Measurements from ENCODE around the gene DDRGK1. TPM values are rescaled to one million over a fixed set of nuclear protein-coding genes. Genes with fewer than 3 reads are reported as not detected.
A peak's percentile ranks its signal among the peaks of the same experiment; 100 is the strongest.

DDRGK1 gene
- total RNA-seq, 1 donor from 2014 or later: 45.3 TPM

GRCh38 chr20:3165473-3166337, 38.8 kb downstream of the DDRGK1 start:
- TF ChIP-seq, protein P1, sequence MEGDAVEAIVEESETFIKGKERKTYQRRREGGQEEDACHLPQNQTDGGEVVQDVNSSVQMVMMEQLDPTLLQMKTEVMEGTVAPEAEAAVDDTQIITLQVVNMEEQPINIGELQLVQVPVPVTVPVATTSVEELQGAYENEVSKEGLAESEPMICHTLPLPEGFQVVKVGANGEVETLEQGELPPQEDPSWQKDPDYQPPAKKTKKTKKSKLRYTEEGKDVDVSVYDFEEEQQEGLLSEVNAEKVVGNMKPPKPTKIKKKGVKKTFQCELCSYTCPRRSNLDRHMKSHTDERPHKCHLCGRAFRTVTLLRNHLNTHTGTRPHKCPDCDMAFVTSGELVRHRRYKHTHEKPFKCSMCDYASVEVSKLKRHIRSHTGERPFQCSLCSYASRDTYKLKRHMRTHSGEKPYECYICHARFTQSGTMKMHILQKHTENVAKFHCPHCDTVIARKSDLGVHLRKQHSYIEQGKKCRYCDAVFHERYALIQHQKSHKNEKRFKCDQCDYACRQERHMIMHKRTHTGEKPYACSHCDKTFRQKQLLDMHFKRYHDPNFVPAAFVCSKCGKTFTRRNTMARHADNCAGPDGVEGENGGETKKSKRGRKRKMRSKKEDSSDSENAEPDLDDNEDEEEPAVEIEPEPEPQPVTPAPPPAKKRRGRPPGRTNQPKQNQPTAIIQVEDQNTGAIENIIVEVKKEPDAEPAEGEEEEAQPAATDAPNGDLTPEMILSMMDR (IDR thresholded peaks at IDR 0.05; ENCODE audit: unreplicated experiment): no peak
- Mint-ChIP-seq H3K27ac (ENCODE audit: unreplicated experiment) (no peak overlapping the region), H3K4me3 (ENCODE audit: unreplicated experiment) (no peak overlapping the region), H3K4me1 (ENCODE audit: unreplicated experiment) (peaks cover 8% of the 10 kb centered on the region), H3K36me3 (ENCODE audit: low read depth, unreplicated experiment) (peaks cover 4% of the 10 kb centered on the region), H3K27me3 (ENCODE audit: unreplicated experiment) (peaks cover 18% of the 10 kb centered on the region), H3K9me3 (ENCODE audit: unreplicated experiment) (no peaks in the 10 kb centered on the region)
- DNase-seq (ENCODE audit: low spot score): no peak

GRCh38 chr20:3164763-3165410, 39.6 kb downstream of the DDRGK1 start:
- H3K36me3 Mint-ChIP-seq (ENCODE audit: low read depth, unreplicated experiment): peaks cover 4% of the 10 kb centered on the region
- H3K9me3 Mint-ChIP-seq (ENCODE audit: unreplicated experiment): no peaks in the 10 kb centered on the region
- no peak overlapping the region for H3K4me3 Mint-ChIP-seq (ENCODE audit: unreplicated experiment)

GRCh38 chr20:3164043-3164762, 40.3 kb downstream of the DDRGK1 start:
- peaks cover 4% of the 10 kb centered on the region for H3K36me3 Mint-ChIP-seq (ENCODE audit: low read depth, unreplicated experiment)
- H3K4me3 Mint-ChIP-seq (ENCODE audit: unreplicated experiment): no peak overlapping the region
- no peak for DNase-seq (ENCODE audit: low spot score)
- TF ChIP-seq, protein P1 (IDR thresholded peaks at IDR 0.05; ENCODE audit: unreplicated experiment): no peak
- H3K9me3 Mint-ChIP-seq (ENCODE audit: unreplicated experiment): no peaks in the 10 kb centered on the region
- H3K4me1 Mint-ChIP-seq (ENCODE audit: unreplicated experiment): peaks cover 11% of the 10 kb centered on the region
- H3K27ac Mint-ChIP-seq (ENCODE audit: unreplicated experiment): no peak overlapping the region
- peaks cover 19% of the 10 kb centered on the region for H3K27me3 Mint-ChIP-seq (ENCODE audit: unreplicated experiment)

More at GRCh38 chr20:3164763-3165410, 39.6 kb downstream of the DDRGK1 start:
- peaks cover 18% of the 10 kb centered on the region for H3K27me3 Mint-ChIP-seq (ENCODE audit: unreplicated experiment)
- no peak for DNase-seq (ENCODE audit: low spot score)
- peaks cover 8% of the 10 kb centered on the region for H3K4me1 Mint-ChIP-seq (ENCODE audit: unreplicated experiment)
- TF ChIP-seq, protein P1 (IDR thresholded peaks at IDR 0.05; ENCODE audit: unreplicated experiment): no peak
- no peak overlapping the region for H3K27ac Mint-ChIP-seq (ENCODE audit: unreplicated experiment)

GRCh38 chr20:3163099-3164042, 41.1 kb downstream of the DDRGK1 start:
- H3K4me1 Mint-ChIP-seq (ENCODE audit: unreplicated experiment): peaks cover 15% of the 10 kb centered on the region
- DNase-seq (ENCODE audit: low spot score): no peak
- TF ChIP-seq, protein P1 (IDR thresholded peaks at IDR 0.05; ENCODE audit: unreplicated experiment): no peak
- peak overlapping the region; percentile 24 for H3K27ac Mint-ChIP-seq (ENCODE audit: unreplicated experiment)
- peak overlapping the region; percentile 80 for H3K4me3 Mint-ChIP-seq (ENCODE audit: unreplicated experiment)
- H3K27me3 Mint-ChIP-seq (ENCODE audit: unreplicated experiment): peaks cover 14% of the 10 kb centered on the region
- no peaks in the 10 kb centered on the region for H3K9me3 Mint-ChIP-seq (ENCODE audit: unreplicated experiment)
- H3K36me3 Mint-ChIP-seq (ENCODE audit: low read depth, unreplicated experiment): peaks cover 4% of the 10 kb centered on the region

Data from endothelial cell (in vitro differentiated cells).